Inferior parietal cortex (tissue), 1 donor: ENCODE results near the gene TFEC.
"Not testable (repeated sequence)": the region's sequence is repeated elsewhere in the genome, so short reads cannot be mapped to it uniquely, and the experiment has no call there.

ENCODE experiments used
- DNase-seq: peaks from one replicate; pipeline ENCODE4 v3.0.0-alpha.2; 2016; ENCODE audit errors: extremely low spot score

Gene TFEC

DNA sequence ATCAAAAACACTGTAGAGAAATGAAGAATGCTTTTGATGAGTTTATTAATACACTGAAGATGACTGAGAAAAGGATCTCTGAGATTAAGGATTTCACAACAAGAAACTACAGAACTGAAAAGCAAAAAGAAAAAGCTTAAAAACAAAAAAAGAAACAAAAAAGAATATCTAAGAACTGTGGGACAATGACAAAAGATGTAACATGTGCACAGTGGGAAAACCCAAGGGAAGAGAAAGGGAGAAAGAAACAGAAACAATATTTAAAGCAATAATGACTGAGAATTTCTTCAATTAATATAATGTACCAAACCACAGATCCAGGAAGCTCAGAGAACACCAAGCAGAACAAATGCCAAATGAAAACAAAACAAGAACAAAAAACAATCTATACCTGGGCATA is 42.2 kb downstream of the TFEC start:
- no peak for DNase-seq

DNA sequence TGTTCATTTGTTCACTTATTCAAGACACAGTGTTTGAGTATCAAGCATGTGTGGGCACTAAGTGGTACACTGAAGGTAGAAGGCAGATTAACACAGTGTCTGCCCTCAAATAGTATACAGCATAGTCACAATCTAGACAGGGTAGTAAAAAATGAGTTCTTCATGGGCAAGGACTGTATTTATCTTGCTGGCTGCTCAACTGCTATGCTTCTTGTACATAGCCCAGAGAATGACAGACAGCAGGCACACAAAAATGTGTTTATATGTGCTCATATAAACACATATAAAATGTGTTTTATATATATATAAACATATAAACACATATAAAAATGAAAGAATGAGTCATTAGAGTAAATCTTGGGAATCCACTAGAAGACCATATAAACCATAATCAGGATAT is 43.1 kb downstream of the TFEC start:
- DNase-seq, result no peak

- DNase-seq, result no peak
Measured at GRCh38 chr7:115984105-115984504, 46.5 kb downstream of the TFEC start.

GRCh38 chr7:115980159-115980558 is 50.4 kb downstream of the TFEC start:
- DNase-seq, result no peak

GRCh38 chr7:115976651-115977050 is 53.9 kb downstream of the TFEC start:
- DNase-seq, result no peak

- no peak for DNase-seq
Measured at GRCh38 chr7:115975766-115976165, 54.8 kb downstream of the TFEC start.

GRCh38 chr7:115973406-115973805 is 57.2 kb downstream of the TFEC start:
- no peak for DNase-seq

- no peak for DNase-seq
Measured at GRCh38 chr7:115971506-115971905, 59.1 kb downstream of the TFEC start.

- no peak for DNase-seq
Measured at GRCh38 chr7:115968596-115968995, 62.0 kb downstream of the TFEC start.

GRCh38 chr7:115968171-115968570 is 62.4 kb downstream of the TFEC start:
- DNase-seq, result no peak

GRCh38 chr7:115965796-115966475 is 64.6 kb downstream of the TFEC start:
- no peak for DNase-seq

GRCh38 chr7:115965236-115965635 is 65.3 kb downstream of the TFEC start:
- no peak for DNase-seq

DNA sequence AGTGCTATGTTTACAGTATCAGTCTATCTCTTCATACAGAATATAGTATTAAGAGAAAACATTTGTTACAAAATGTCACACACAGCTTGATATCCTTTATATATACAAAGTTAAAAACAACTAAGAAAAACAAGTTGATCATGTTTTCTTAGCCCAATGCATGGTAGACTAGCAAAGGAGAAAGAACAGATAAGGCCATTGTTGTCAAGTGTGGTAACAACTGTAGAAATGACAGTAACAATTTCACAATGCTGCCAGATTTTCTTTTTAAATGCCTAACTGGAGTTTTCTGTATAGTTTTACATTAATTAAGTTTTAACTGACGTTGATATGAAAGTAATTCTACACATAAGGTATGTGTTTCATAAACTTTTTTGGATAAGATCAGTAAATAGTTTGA is 65.8 kb downstream of the TFEC start:
- no peak for DNase-seq

DNA sequence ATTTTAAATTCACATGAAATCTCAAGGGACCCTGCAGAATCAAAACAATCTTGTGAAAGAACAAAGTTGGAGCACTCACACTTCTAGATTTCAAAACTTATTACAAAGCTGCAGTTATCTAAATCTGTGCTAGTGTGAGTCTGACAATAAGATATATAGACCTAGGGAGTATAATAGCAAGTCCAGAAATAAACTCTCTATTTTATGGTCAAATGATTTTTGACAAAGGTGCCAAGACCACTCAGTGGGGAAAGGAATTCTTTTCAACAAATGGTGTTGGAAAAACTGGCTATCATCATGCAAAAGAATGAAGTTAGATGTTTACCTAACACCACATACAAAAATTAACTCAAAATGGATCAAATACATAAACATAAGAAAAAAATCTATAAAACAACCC is 68.2 kb downstream of the TFEC start:
- no peak for DNase-seq

GRCh38 chr7:115953592-115954255 is 76.8 kb downstream of the TFEC start:
- no peak for DNase-seq

DNA sequence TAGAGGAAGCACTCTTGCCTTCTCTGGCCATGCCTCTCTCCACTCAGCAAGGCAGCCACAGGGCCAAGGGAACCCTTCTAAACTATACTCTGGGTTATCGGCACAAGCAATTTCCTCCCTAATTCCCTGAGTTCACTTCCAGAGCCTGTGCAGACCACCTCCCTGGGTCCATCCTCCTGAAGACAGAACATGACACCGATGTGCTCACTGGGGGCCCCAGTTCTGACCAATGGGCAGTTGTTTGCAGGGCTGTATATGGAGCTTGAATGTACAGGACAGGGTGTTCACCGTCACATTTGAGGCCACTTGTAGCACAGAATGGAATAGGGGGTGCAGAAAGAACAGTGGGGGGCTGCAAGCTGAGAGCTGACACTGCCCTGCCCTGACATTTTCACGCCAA is 77.7 kb downstream of the TFEC start:
- DNase-seq, result no peak

DNA sequence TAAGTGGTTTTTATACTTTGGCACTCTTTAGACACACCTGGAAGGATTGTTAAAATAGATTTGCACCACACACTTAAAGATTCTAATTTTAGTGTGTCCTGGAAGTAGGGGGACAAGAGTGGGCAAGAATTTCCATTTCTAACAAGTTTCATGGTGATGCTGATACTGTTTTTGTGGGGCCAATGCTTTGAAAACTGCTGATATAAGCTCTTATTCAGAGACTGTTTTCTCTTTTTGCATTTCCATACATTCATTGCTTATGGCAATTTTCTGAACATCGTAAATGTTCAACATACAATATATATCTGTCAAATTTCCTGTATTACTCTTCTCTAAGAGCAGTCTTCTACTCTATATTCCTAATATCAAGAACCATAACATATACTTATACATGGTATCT is 79.0 kb downstream of the TFEC start:
- DNase-seq, result no peak

DNA sequence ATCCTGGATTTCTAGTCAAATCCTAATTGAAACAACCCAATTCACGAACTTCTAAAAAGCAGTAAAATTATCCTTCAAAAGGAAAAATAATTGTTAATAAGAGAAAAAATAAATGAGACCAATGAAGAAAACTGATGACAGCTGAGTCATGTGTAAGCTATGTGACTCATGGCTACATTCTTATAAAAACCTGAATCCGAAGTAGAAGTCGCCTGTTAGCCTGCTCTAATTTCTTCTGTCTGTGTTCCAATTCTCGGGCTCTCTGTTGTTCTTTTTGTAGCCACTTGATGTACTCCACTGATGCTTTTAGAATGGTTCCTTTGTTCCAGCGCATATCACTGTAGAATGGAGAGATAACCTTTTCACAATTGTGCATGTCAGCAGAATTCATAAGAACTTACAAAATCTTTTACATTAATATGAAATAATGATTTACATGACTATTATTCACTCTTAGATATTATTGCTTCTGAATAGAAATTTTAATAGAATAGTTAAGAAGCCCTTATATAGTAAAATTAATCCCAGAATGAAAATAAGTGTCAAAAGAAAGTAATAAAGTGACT is 88.8 kb downstream of the TFEC start:
- no peak for DNase-seq

DNA sequence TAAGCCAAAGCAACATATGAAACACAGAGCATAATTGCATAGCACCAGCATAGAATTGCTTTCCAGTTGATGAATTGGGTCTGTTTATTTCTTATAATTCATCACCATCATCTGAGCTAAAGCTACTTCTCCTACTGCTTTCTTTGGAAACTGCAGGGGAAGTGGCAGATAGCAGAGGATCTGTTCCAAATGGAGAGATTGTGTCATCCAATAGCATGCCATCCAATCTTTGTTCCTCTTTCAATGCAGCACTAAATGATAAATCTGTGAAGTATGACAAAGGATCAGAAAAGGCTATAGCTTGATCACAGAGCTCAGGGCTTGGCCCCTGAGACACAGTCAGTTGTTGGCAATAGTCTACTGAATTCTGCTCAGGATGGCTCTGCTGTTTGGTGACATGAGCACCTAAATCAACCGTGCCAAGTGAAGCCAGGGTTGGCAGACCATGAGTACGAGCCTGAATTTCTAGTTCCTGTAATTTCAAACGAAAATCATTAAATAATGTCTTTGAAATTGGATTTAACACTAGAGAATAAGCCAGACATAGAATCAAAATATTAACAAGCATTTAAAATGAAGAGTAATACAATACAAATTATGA is 90.0 kb downstream of the TFEC start:
- DNase-seq, result no peak

DNA sequence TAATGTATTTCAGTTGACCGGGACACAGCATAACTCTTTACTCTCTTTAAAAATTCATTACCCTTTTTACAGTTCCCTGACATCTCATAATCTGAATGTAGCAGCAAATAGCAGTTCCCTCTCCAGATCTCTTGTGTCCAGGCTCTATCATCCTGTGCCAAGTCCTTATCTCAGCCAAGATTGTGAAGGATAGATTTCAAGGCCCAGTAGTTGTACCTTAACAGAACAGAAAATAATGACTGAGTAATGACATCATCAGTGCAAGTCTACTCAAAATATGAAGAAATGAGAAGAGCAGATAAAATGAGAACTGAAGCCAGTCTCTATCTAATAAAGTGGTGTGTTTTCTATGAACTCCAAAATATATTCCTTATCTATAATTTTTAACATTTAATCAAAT is 92.6 kb downstream of the TFEC start:
- no peak for DNase-seq

DNA sequence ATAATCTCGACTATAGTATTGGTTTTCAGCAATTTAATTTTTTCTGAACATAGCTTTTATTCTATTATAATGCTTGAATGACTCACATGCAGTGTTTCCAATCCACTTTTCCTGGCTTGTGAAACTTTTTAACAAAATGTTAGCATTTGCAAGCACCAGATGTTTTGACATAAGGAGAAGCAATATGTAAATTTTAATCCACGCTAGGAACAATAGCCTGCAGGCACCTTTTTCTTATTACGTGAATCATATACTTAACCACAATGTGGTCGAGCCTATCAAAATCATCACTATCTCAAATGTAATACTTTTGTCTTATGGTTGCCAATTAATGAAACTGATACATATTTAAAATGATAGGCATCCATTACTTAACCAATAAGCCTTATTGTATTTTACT is 97.1 kb downstream of the TFEC start:
- DNase-seq, result no peak

GRCh38 chr7:115932880-115933279 is 97.7 kb downstream of the TFEC start:
- no peak for DNase-seq

DNA sequence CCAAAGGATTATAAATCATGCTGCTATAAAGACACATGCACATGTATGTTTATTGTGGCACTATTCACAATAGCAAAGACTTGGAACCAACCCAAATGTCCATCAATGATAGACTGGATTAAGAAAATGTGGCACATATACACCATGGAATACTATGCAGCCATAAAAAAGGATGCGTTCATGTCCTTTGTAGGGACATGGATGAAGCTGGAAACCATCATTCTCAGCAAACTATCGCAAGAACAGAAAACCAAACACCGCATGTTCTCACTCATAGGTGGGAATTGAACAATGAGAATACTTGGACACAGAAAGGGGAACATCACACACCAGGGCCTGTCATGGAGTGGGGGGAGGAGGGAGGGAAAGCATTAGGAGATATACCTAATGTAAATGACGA is 100.4 kb downstream of the TFEC start:
- not testable (repeated sequence) for DNase-seq
